Measurements from ENCODE around the gene PCYT2. TPM values are rescaled to one million over a fixed set of nuclear protein-coding genes. Genes with fewer than 3 reads are reported as not detected.

PCYT2 gene
- total and polyA plus RNA-seq, 10 of the 15 experiments (the other 5 are each of a cell fraction or from before 2014, with no cell fraction given): 0.63 to 72.0 (median 45.0) TPM

- no peak for TF ChIP-seq E2F8 (IDR thresholded peaks at IDR 0.05; ENCODE audit: low read depth, partially characterized antibody)
- no peak for TF ChIP-seq CREB1 (IDR thresholded peaks at IDR 0.05; ENCODE audit: low read depth)
- peak; percentile 68; the same call in 1 of the 2 replicates for TF ChIP-seq SMAD5 (IDR thresholded peaks at IDR 0.05; ENCODE audit: low read depth)
- TF ChIP-seq NKRF (conservative IDR thresholded peaks at IDR 0.05): peak; percentile 97
- TF ChIP-seq SMAD1 (IDR thresholded peaks at IDR 0.05; ENCODE audit: low read depth, partially characterized antibody): no peak
- TF ChIP-seq GATAD2B (conservative IDR thresholded peaks at IDR 0.05; ENCODE audit: low read depth): peak; percentile 83
- TF ChIP-seq ZNF274 (IDR thresholded peaks at IDR 0.05; ENCODE audit: insufficient read depth, insufficient read length): no peak
- no peak for TF ChIP-seq ATF7 (IDR thresholded peaks at IDR 0.05; ENCODE audit: low read depth)
- TF ChIP-seq CTCF (IDR thresholded peaks at IDR 0.05 in 2 of 3, conservative IDR thresholded peaks at IDR 0.05 in 1 of 3; ENCODE audit: control insufficient read depth in 2 of 3, extremely low read depth in 1 of 3, insufficient read depth in 1 of 3, low read depth in 3 of 3, low read length in 3 of 3): no peak
- TF ChIP-seq KDM1A (IDR thresholded peaks at IDR 0.05; ENCODE audit: borderline replicate concordance): no peak
- no peak for TF ChIP-seq IRF3 (IDR thresholded peaks at IDR 0.05)
- TF ChIP-seq FOS (IDR thresholded peaks at IDR 0.05; ENCODE audit: borderline replicate concordance, extremely low read depth, insufficient read length): no peak
- no peak for TF ChIP-seq CBX3 (IDR thresholded peaks at IDR 0.05; ENCODE audit: borderline replicate concordance, low read depth)
- no peak for TF ChIP-seq SMC3 (IDR thresholded peaks at IDR 0.05; ENCODE audit: borderline replicate concordance, low read length)
- no peak for TF ChIP-seq IRF5 (IDR thresholded peaks at IDR 0.05; ENCODE audit: borderline replicate concordance)
- no peak for TF ChIP-seq E2F4 (IDR thresholded peaks at IDR 0.05; ENCODE audit: low read depth, low read length)
- TF ChIP-seq PAX5 (IDR thresholded peaks at IDR 0.05; ENCODE audit: borderline replicate concordance, low read depth, low read length): peak; percentile 9; the same call in 1 of the 2 replicates
Measured at GRCh38 chr17:81859906-81860755, 51.1 kb downstream of the PCYT2 start, which contains the start of gene P4HB (continued).

All from GM12878 (cell line).